HG02623 (cell line): ENCODE measurements around the gene GRIK4.
"Not testable (repeated sequence)": the region's sequence is repeated elsewhere in the genome, so short reads cannot be mapped to it uniquely, and the experiment has no call there.

Source experiments
- ATAC-seq: cut with Tn5 transposase; IDR thresholded peaks from one replicate; pipeline ENCODE4 v1.9.1; 2021; ENCODE audit warnings: moderate library complexity; ENCODE audit not compliant: unreplicated experiment

GRIK4 gene

DNA sequence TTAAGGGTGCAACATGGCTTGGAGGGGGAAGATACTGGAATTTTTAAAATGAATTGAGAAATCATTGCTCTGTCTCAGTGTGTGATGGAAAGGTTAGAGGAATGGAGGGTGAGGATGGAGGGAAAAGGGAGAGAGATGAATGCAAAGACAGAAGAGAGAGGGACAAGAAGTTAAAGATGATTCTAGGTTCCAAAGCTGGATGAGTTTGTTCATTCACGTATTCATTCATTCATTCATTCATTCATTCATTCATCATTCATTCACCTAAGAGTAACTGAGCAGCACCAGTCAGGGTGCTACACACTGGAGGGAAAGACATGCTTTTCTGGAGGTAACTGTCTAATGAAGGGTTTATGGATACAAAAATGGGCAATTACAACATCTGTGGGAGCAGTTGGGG is 209.2 kb downstream of the GRIK4 start:
- ATAC-seq, result no peak

DNA sequence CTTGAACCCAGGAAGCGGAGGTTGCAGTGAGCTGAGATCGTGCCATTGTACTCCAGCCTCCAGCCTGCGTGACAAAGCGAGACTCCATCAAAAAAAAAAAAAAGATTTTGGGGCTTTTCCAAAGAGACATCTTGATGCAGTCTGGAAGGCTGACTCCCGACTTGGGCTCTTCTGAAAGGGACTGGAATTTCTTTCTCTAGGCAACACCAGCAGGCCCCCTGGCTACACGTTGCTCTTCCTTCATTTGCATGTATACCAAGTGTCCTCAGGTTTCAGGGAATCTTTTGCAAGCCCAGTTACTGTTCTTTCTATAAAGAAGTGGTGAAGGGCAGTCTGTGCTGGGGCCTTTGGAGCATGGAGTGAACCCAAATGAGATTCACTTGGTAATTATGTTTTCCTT is 211.0 kb downstream of the GRIK4 start:
- ATAC-seq, result no peak

DNA sequence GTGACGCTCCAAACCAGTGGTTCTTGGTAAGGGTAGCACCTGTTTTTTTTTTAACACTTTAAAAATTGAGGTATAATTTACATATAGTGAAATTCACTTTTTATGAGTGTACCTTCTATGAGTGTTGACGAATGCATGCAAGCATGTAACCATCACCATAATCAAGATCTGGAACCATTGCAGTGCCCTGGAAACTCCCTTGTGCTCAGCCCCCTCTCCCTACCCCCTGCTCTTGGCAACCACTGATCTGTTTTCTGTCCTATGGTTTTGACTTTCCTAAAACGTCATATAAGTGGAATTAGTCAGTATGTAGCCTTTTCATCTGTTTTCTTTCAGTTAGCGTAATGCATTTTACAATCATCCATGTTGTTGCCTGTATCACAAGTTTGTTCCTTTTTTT is 212.2 kb downstream of the GRIK4 start:
- ATAC-seq, result no peak

DNA sequence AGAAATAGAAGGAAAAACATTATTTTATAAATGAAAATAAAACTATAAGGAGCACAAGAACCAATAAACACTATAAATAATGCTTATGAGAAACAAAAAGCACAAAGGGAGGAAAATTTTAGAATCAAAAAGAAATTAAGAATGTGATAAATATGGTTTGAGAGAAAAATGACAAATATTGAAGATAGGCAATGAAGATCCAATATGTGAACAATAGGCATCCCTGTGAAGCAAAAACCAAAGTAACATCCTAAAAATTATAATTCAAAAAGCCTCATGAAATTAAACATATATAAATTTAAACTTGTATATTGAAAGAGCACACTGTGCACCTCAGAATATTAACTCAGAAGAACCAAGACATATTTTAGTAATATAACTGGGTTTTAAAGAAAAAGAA is 216.2 kb downstream of the GRIK4 start:
- no peak for ATAC-seq

DNA sequence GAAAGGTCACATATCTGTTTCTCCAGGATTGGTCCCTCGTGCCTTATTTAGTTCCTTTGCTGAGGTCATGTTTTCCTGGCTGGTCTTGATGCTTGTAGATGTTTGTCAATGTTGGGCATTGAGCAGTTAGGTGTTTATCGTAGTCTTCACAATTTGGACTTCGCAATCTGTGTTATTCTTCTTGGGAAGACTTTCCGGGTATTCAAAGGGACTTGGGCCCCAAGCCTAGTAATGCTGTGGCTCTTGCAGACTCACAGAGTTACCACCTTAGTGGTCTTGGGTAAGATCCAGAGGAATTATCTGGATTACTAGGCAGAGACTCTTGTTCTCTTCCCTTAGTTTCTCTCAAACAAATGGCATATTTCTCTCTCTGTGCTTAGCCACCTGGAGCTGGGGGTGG is 223.5 kb downstream of the GRIK4 start:
- no peak for ATAC-seq

DNA sequence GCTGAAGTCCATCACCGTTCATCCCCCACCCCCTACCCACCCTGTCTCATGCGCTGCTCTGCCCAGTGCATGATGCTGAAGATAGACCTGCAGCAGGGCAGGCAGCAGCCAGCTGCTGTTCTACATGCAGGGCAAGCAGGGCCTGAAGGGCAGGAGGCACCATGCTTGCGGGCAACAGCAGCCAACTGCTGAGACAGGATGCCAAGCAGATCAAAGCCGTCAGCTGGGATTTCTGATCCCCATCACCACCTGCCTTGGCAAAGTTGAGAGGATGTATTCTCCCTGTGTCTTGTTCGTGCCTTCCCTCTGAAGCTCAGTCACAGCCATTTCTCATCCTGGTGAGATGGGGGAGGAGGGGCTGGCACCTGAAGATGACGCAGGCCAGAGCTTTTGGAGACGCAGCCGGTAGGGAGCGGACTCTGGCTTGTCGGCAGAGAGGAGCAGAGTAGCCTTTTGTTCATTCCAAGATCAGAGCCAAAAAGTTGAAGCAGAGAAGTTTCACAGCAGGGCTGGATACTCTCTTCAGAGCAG is 227.0 kb downstream of the GRIK4 start:
- ATAC-seq, result no peak

DNA sequence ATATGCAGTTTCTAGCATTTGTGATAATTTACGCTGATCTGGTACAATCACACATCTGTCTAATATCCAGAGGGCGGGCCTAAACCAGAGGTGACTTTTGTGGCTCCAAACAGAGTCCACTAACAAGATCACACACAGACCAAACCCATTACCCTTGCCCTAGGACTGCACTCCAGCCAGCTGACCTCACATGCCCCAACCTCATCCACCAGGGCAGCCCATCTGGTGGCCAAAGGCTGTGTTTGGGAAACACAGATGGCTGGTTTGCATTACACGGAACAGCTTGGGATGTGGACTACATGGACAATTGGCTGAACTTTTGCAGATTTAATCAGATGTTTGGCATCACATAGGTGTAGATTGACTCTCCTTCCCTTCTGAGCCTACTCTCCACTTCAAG is 228.2 kb downstream of the GRIK4 start:
- no peak for ATAC-seq

DNA sequence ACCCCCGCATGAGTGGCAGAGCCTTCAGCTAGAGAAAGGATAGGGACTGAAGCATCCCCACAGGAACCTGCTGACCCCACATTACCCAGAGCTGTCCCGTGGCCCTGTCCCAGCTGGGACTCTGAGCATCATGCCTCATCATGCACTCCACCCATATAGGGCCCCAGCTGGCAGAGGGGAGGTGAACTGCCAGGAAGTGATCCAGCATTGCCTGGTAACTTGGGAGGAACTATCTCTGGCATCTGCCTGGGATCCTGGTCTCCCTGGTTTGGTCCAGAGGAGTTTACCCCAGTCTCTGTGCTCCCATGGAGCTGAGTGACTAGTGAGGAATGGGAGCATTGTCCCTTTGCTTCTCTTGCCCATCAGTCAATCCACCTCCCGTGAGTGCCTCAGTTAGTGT is 228.8 kb downstream of the GRIK4 start:
- ATAC-seq, result no peak

DNA sequence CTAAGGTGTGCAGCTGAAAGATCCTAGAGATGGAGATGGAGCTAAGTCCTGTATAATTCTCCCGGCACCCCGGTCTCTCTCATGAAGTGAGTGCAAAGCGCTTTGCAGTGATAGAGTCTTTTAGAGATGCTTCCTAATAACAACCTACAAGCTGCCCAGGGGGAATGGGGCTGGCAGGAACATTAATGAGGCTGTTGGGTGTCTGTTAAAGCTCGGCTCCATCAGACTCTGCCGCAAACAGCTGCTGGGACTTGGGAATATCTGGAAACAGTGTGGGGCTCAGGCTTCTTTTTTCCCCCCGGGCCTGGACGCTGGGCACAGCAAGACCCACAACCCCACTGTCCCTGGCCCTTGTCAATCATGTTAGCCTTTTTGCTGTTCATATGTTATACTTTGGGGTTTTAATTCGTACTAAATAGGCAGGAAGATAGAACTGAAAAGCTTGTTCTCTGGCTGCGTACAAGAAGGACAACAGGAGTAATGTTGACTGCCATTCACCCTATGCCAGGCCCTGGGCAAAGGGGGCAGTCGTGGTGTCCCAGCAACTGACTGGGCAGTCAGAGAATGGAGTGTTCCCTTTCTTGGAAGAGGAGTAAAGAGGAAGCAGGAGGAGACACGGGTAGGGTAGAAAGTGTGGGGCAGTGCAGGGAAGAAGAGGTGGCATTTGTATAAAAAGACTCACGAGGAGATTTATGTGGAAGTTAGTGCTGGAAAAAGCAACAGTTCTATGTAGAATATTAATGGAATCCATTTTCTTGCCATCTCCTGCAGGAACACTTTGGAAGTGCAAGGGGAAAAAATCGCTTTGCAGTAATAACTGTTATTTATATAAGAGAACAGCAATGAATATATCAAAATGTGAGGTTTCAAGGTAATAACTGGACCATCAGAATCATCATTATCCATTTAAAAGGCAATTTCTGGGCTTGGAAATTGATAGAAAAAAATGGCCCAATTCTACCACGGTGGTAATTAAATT is 232.8 kb downstream of the GRIK4 start:
- ATAC-seq, result no peak

DNA sequence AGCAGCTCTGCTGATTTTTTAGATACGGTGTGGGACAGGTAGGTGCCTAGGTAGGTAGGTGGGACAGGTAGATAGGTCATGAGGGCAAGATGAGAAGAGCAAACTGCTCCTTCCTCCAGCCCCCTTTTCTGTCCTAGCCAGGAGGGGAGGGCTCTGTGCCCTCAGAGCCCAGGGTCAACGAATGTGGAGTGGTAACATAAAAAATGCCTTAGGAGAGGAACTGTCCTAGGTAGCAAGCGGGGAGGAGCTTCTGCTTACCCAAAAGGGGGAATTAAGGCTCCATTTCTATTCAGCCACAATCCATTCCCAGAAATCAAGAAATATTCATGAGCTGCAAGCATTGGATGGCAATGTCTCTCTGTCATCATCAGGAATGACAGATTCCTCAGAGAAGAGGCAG is 234.8 kb downstream of the GRIK4 start:
- no peak for ATAC-seq

DNA sequence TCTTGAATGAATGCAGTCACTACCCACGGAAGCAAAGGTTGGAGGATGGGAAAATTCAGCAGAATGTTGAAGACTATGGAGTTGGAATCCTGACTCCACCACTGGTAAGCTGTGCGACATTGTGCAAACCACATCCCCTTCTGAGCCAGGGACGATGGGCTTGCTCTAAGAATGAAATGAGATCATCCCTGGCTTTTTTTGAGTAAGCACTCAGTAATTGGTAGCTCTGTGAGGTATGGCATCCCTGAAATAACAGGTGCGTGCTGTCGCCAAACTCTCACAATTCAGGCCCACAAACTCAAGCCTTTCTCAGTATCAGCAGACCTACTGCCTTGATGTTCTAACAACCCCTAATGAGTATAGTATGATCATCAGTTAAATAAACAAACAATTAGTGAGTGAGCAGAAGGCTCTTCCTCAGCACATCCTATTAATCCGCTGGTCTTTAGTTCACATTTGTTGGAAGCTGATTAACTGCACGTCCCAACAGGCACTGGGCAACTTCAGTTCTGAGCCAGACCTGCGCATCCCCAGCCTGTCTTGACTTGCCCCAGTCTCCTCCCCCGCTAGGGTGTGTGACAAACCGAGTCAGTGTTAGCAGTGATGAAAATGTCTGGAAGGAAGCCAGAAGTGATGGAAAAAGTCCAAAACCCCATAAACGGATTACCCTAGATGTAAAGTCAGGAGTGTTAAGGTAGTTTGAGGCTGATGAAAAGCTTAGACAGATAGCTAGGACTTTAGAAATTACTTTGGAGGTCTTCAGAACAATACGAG is 235.5 kb downstream of the GRIK4 start:
- no peak for ATAC-seq

DNA sequence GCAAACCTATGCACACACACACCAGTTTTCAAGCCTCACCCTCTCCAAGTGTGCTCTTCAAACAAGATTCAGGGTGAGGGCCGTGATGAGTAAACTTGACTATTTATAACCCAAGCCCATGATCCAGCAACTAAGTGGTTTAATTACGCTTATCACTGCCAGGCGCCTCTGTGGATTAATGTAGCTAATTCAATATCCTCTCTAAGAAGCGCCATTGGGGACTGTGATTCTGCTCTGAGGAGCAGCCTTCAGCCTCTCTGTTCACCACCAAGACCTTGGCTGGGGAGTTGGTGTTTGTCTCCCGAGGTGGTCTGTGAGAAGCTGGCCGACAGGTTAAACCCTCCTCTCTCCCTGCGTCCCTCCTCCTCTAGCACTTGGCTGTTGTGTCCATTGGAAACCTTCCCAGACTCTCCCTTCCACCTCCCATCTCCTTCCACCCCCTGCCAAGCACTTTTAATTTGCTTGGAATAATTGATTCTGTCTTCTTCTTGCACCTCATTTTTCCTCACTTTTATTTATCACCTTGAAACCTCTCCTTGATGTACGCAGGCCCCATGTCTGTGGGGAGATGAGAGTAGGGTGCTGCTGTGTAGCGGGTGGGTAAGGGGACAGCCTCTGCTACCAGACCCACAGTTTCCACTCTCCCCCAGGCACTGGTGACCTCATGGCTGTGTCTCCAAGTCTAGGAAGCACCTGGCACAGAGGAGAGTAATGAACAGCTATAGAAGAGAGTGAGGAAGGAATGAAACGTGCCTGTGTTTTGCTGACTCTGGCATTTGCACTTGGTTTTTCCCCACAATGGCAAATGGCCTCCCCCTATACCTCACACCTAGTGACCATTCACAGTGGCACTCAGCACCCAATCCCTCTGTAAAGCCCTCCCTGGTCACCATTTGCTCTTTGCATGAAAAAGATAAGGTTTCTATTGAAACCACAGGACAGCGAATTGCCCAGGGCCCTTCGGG is 236.6 kb downstream of the GRIK4 start:
- no peak for ATAC-seq

DNA sequence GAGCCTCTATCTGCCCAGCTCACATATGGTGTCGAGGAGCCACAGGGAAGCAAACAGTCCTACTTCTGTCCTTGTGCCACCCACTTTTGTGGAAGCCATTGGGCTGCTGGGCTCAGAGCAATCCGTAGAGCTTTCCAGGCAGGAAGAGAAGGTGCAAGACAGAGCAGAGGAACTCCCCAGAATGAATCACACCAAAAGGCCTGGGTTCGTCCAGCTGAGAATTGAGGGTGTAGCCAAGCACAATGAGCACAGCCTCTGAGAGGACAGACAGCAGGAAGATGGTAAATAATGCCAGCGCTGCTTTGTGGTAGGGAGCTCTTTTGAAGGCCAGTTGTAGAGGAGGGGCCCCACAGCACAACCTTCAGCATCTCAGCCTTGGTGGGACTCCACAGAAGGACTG is 237.8 kb downstream of the GRIK4 start:
- no peak for ATAC-seq

DNA sequence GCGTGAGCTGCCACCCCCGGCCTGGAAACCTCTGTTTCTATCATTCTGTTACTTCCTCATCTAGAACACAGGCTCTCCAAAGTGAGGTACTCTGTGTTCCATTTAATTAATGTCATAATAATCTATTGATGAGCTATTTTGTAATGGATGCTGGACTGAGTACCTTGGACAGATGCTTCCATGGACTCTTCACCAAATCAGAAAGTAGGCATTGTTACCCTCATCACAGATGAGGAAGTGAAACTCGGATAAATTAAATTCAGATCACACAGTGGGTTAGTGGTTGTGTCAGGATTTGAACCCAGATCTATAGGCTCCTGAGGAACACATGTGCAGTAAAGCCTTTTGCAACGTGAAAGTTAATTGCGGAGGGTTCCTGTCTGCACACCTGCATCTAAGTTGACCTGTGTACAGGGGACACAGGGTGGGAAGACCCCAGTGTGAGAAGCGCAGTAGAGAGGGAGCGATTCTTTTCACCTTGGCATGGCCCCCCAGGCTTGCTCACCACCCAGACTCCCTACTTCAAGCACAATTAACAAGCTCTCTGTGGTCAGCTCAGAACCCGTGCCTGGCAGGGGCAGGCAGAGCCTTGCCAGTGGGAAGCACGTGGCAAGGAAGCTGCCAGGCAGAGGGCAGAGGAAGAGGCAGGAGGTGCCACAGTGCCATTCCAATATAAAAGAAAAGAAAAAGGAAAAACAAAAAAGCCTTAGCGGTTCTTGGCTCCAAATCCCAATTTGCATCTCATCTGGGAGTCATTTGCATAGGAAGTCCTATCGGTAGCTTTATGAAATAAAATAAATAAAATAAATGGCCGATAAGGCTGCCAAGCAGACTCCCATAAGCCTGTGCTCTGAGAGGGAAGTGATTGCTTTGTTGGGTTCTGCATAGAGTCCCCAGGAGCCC is 239.3 kb downstream of the GRIK4 start:
- ATAC-seq, result no peak

DNA sequence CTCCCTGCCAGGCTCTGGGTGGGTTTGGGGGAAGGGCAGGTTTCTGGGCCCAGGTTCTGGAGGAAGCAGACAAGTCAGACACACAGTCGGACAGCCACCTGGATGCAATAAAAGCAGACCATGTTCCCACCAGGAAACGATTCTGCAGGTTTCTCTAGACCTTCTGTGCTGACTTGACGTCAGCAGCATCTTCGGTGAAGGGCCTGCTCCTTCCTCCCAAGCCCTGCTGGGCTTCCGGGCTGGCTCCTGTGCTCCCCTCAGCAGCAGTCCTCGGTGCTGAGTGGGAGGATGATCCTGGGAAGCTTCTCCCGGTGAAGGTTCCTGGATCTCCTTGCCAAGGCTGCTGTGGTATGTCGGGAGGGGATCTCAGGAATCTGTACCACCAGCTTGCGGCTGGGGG is 240.0 kb downstream of the GRIK4 start:
- no peak for ATAC-seq

DNA sequence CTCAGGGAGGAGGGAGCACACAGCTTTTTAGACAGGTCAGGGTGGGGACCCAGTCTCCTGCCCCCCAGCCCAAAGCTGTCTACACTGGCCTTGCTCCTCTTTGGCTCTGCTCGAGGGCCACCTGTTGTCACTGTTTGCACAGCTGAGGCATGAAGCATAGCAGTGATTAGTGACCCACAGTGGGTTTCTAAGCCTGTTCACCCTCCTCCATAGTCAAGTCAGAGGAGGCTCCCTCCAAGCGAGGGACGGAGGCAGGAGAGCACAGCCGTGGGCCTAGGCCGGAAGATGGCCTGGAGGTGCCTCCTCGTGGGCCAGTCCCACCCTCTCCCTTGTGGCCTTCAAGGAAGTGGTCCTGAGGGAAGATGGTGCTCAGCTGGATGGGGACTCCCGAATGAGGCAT is 241.1 kb downstream of the GRIK4 start:
- no peak for ATAC-seq

DNA sequence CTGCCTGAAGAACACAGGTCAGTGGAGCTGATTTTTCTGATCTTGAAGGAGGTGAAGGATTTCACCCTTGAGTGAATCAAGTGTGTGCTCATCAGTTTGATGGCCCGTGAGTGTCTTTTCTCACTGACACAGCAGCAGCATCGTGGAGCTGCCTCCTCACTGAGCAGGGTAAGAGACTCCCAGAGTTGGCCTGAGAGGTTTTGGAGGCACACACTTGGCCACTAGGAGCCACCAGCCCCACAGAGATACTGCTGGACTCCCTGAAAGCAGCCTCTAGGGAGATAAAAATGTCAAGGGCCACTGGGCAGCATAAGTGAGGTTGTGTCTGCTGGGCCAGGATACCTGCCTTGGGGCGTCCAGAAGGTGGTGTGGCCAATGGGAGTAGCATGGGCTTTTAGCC is 245.4 kb downstream of the GRIK4 start:
- ATAC-seq, result no peak

DNA sequence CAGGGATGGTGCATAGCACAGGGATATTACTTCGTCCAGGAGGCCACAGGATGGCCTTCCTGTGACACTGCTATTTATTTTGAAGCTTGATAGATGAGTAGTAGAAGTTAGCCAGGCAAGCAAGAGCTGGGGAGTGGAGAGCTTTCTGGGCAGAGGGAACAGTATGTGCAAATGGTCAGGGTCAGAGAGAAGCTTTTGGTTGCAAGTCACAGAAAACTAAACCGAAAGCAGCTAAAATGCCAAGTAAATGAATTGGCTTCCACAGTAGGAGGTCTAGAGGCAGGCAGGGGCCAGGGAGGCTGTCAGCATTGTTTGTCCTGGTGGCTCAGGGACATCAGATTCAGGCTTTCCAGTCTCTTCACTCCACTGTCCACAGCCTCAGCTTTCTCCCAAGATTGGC is 247.5 kb downstream of the GRIK4 start:
- no peak for ATAC-seq

DNA sequence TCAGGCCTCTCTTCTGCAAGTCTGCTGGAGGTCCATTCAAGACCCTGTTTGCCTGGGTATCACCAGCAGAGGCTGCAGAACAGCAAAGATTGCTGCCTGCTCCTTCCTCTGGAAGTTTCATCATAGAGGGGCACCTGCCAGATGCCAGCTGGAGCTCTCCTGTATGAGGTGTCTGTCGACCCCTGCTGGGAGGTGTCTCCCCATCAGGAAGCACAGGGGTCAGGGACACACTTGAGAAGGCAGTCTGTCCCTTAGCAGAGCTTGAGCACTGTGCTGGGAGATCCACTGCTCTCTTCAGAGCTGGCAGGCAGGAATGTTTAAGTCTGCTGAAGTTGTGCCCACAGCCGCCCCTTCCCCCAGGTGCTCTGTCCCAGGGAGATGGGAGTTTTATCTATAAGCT is 254.2 kb downstream of the GRIK4 start:
- not testable (repeated sequence) for ATAC-seq

DNA sequence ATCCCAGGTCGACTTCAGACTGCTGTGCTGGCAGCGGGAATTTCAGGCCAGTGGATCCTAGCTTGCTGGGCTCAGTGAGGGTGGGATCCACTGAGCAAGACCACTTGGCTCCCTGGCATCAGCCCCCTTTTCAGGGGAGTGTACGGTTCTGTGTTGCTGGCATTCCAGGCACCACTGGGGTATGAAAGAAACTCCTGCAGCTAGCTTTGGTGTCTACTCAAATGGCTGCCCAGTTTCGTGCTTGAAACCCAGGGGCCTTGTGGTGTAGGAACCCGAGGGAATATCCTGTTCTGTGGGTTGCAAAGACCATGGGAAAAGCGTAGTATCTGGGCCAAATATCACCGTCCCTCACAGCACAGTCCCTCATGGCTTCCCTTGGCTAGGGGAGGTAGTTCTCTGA is 254.8 kb downstream of the GRIK4 start:
- ATAC-seq, result no peak
